ENCODE results near the gene UGT2A1.

The UGT2A1 gene

GRCh38 chr4:69584135-69584534 lies 68.9 kb downstream of the UGT2A1 start:
- DNase-seq, result no peak

- no peak for DNase-seq
Measured at GRCh38 chr4:69583543-69583942, 69.5 kb downstream of the UGT2A1 start.

- DNase-seq, result no peak
Measured at GRCh38 chr4:69577245-69577644, 75.8 kb downstream of the UGT2A1 start.

- DNase-seq, result no peak
Measured at GRCh38 chr4:69576251-69576877, 76.7 kb downstream of the UGT2A1 start.

- DNase-seq, result no peak
Measured at GRCh38 chr4:69568787-69569186, 84.3 kb downstream of the UGT2A1 start.

- no peak for DNase-seq
Measured at GRCh38 chr4:69563424-69563823, 89.6 kb downstream of the UGT2A1 start.

- DNase-seq, result no peak
Measured at GRCh38 chr4:69549651-69550050, 103.4 kb downstream of the UGT2A1 start.

- no peak for DNase-seq
Measured at GRCh38 chr4:69546134-69546765, 106.8 kb downstream of the UGT2A1 start.
